NK-92 (cell line): ENCODE data around the gene CTNNA1.
"Not testable (repeated sequence)": the region's sequence is repeated elsewhere in the genome, so short reads cannot be mapped to it uniquely, and the experiment has no call there.

Source experiments
- DNase-seq: peaks from one replicate; lab custom pipeline; 2025; ENCODE audit not compliant: unreplicated experiment; lab: John Stamatoyannopoulos, UW

Gene CTNNA1

DNA sequence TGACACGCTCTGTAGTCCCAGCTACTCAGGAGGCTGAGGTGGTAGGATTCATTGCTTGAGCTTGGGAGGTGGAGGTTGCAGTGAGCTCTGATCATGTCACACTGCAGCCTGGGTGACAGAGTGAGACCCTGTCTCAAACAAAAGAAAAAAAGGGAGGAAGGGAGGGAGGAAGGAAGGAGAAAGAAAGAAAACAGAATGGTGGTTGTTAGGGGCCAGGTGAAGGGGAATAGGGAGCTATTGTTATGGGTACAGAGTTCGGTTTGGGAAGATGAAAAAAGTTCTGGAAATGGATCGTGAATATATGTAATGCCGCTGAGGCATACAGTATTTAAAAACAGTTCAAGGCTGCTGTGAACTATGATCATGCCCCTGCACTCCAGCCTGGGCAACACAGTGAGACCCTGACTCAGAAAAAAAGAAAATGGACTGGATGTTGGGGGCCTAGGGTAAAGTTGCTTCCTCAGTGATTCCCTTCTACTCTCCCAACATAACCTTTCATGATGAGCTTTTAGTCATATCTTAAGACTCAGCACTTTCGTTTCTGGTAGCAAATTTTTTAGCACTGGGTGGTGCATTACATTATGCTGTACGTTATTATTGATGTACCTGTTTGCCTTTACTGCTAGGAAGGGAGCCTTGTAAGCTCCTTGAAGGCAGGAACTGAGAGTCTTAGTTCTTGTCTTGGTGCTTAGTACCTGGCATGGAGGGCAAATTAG lies 4.0 kb downstream of the CTNNA1 start:
- DNase-seq = no peak

DNA sequence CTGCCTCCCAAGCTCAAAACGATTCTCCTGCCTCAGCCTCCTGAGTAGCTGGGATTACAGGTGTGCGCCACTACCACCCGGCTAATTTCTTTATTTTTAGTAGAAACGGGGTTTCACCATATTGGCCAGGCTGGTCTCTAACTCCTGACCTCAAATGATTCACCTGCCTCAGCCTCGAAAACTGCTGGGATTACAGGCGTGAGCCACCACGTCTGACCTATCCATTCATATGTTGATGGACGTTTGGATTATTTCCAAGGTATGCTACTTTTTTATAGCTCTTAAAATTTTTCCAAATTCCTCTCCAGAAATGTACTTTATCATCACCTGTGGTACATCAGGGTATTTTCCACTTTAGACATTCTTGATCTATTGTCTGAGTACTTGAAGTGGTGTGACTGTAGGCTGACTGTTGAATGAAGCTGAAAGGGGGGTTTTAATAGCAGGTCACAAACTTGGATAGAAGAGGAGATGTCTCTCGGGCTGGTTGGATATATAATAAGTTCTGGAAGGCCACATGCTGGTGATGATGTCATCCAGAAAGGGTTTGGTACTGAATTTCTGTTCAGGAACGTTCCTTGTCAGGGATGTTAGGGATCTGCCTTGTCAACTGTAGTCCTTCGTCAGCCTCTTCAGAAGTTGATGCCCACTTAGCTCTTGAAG lies 7.4 kb downstream of the CTNNA1 start:
- no peak for DNase-seq

DNA sequence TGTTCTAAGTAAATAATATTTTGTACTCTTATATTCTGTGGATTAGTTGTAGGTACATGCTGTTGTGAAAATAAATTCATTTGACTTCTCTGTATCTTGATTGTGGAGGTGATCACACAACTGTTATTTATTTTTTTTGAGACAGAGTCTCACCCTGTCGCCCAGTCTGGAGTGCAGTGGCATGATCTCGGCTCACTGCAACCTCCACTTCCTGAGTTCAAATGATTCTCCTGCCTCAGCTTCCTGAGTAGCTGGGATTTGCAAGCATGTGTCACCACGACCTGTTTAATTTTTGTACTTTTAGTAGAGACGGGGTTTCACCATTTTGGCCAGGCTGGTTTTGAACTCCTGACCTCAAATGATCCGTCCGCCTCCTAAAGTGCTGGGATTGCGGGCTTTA lies 7.9 kb downstream of the CTNNA1 start:
- DNase-seq = not testable (repeated sequence)

DNA sequence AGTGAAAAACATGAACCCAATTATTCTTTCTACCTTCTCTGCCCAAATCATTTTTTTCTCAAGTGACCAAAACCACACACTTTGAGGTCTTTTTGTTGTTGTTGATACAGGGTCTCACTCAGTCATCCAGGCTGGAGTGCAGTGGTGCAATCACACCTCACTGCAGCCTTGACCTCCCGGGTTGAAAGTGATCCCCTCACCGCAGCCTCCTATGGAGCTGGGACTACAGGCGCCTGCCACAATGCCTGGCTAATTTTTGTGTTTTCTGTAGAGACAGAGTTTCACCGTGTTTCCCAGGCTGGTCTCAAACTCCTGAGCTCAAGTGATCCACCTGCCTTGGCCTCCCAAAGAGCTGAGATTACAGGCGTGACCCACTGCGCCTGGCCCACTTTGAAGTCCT lies 8.4 kb downstream of the CTNNA1 start:
- DNase-seq = not testable (repeated sequence)

DNA sequence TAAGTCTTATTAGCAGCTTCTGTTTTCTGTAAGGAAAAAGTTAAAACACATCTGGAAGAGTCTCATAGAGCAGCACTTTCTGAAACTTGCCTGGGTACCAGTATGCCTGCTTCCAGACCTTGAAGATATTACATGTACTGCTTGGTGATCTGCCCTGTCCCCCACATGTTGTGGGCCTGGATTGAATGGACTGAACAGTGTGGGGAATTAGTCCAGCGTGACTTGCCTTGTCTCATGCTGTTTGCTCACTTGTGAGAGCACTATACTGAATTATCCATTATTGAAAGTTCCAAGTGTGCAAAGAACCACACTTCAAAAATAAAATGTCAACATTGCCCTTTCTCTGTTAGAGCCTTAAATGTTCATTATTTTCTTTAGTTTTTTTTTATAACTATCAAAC lies 8.9 kb downstream of the CTNNA1 start:
- no peak for DNase-seq

DNA sequence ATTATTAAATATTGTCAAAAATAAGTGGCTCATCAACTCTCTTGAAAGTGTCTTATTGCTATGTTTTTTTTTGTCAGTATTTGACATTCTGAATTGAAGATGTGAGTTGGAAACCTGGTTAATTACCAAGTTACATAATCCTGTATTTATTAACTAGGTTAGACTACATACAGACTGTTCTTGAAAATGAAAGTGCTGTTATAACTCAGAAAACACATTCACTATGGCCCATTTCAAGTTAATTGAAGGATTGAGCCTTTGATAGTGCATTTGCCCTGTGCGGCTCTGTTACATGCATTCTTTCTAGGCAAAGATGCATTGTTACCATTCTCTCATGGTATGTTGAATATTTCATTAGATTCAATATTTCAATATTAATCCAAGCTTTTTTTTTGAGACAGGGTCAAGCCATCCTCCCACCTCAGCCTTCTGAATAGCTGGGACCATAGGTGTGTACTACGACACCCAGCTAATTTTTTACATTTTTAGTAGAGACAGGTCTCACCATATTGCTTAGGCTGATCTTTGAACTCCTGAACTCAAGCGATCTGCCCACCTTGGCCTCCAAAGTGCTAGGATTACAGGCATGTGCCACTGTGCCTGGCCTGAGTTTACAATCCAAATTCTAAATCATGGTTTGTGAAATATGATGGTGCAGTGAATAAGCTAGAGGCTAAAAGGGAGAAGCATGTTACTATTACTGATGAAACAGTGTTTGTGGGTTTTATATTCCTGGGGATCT lies 10.0 kb downstream of the CTNNA1 start:
- DNase-seq = no peak

DNA sequence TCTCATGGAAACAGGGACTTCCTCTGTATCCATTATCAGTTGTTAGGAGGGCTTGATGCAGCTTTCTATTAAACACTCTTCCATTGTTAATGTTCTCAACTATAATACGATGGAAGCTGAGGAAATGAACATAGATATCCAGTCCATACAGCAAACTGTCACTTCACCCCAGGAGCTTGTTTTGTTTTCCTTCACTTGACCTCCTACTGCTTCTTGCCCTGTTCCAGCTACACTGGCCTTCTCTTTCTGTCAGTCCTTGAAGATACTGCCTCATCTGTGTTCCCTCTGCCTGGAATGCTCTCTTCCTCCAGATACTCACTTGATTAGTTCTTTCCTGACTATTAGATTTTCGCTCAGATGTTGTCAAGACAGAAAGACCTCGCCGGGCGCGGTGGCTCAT lies 17.1 kb downstream of the CTNNA1 start:
- no peak for DNase-seq

DNA sequence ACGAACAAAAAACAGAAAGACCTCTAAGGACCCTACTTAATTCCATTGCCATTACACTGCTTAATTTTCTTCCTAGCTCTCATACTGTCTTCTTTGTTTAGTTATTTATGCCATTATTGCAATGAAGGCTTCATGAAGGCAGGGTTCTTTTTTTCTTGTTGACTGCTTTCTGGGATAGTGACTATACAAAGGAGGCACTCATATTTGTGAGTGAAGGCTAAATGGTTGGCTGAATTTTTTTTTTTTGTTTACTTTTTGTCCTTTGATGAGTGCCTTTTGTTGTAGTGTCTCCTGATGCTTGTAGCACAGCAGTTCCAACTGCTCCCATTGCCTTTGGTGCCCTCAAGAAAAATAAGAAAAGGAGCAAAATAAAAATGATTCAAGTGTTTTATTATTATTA lies 17.8 kb downstream of the CTNNA1 start:
- no peak for DNase-seq

DNA sequence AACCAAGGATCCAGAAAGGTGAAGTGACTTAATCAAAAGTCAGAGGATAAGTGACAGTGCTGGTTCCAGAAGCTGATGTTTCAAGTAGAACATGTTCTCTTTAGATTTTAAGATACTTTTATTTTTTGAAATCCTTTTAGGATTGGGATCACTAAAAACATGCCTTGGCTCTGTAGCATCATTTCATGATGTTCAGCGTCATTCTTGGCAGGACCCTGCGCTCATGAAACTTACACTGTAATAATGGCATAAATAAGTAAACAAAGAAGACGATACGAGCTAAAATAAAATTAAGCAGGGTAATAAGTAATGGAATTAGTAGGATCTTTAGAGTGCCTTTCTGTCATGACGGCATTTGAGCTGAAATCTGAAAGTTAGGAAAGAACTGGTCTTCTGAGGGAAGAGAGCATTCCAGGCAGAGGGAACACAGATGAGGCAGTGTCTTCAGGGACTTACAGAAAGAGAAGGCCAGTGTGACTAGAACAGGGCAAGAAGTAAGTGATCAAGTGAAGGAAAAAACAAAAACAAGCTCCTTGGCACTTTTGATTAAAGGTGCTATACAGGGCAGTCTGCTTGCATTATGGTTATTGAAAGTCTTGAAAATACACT lies 19.9 kb downstream of the CTNNA1 start:
- no peak for DNase-seq

DNA sequence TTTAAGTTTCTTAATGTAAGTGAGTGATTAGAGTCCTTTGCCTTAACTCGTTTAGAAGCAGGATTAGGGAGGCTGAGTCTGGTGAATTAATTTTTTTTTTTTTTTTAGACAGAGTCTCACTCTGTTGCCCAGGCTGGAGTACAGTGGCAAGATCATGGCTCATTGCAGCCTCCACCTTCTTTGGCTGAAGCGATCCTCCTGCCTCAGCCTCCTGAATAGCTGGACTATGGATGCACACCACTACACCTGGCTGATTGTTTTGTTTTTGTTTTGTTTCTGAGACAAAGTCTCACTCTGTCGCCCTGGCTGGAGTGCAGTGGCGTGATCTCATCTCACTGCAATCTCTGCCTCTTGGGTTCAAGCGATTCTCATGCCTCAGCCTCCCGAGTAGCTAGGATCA lies 20.4 kb downstream of the CTNNA1 start:
- DNase-seq = not testable (repeated sequence)

DNA sequence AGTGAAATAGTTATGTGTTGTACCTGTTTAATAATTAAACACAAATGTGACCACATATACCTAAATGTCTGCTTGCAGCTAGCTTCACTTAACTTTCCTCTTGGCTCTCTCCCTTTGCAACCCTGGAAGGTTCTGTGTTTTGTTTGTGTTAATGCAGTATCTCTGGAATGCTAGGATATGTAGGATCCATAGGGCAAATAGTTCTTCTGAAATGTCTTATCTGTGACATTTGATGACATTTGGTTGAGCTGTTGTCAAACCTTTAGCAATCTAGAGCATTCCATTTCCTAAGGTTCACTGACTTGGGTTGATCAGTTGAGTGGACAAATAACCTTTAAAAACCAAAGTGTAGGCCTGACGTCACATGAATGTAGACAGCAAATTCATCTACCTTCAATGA lies 21.8 kb downstream of the CTNNA1 start:
- DNase-seq = no peak

DNA sequence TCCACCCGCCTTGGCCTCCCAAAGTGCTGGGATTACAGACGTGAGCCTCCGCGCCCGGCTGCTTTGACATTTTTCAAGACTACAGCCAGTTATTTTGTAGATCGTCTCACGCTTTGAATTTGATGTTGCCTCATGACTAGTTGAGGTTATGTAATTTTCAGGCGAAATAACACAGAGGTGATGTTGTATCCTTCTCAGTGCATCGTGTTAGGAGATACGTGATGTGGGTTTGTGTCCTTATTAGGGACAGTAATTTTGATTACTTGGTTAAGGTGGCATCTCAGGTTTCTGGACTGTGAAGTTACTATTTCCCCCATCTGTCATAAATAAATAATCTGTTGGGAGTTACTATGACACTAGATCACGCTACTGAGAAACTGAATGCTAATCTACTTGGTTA lies 25.0 kb downstream of the CTNNA1 start:
- no peak for DNase-seq

DNA sequence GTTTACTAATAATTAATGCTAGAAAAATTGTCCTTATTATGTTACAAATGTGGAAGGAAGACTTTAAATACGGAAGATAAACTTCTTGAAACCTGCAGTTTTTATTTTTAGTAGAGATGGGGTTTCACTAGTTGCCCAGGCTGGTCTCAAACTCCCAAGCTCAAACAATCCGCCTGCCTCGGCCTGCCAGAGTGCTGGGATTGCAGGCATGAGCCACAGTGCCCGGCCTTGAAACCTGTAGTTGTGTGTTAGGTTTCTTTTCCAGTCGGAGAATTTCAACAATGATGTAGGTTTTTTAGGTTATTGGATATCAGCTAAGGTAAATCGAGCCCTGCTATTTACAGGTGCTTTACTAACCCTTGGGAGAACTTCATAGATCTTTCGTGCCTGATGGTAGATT lies 30.8 kb downstream of the CTNNA1 start:
- no peak for DNase-seq

DNA sequence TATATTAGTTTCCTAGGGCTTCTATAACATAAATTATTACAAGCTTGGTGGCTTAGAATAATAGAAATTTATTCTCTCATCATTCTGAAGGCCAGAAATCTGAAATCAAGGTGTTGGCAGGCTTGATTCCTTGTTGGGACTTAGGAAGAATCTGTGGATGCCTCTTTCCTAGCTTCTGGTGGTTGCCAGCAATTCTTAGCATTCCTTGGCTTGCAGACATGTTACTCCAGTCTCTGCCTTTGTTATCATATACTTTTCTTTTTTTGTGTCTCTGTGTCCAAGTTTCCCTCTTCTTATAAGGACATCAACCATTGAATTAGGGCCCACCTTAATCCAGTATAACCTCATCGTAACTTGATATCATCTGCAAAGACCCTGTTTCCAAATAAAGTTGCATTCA lies 31.4 kb downstream of the CTNNA1 start:
- no peak for DNase-seq

DNA sequence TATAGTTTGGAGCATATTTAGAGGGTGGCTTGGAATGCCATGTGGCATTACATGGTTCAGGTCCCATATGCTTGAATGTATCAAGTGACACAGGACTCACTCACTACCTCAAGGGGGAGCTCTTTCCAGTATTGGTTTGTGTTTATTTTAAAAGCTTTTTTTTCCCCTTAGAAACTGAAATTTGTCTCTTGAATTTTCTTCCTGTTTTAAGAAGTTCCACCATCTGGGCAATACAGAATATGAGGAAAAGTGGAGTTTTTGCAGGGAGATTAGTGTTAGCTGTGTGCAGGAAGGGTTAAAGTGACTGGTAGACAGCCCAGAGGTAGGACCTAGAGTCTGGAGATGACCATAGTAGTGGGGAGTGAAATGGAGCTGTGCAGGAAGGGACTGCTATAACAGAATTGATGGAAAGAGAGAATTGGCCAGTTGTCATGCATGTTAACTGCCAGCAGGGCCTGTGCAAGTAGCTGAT lies 36.6 kb downstream of the CTNNA1 start:
- no peak for DNase-seq

DNA sequence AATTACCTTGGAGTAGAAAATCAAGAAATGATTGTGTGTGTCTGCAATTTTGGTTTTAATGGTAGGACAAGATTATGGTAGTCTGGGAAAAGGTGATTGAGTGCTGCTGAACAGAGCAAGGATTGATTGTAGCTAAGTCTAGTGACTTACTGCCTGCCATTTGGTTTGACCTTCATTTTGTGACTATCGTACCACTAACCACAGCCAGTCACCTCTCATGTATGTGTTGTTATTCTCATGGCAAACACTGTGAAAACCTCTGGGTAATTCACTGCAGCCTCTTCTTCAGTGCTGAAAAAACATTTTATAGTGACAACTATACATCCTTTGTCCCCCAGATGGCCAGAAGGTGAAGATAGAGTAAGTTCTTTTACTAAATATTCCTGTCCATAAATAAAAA lies 37.5 kb downstream of the CTNNA1 start:
- no peak for DNase-seq

DNA sequence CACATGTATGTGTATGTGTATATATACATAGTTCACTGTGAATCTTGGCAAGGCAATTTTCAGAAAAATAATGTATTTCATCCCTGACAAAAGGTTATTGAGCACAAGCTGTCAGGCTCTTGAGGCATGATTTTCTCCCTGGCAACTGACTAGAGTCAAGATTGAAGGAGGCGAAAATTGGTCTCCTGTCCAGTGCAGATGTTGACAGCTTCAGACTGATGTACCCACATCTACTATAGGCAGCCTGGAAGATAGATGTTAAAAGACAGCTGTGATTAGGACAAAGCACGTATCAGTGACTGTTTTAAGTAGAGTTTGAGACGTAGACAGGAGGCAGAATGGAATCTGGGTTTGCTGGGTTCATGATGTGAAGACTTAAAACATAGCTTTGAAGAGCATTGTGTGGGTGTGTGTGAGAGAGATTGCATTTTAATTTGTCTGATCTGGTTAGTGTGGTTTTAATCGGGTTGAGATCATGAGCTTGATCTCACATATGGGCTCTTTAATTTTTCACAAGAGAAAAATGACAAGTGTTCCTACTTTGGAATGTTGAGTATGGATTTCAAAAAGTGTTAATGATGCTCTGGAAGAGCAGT lies 39.1 kb downstream of the CTNNA1 start:
- DNase-seq = no peak

DNA sequence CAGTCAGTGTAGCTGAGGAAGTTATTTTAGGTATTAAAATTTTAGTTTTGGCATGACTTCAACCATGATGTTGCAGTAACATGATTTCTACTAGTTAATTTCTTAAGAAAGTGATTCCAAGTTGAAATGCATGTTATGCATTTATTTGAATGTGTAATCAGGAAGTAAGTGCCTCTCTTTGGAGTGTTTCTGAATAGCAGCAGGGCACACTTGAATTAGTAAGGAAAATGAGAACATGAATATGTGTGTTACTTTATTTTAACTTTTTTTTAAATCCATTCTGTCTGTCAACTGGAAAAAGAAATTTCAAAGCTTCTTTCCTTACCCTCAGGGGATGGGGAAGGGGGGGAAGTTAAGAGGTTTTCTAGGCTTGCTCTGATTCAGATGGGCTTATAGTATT lies 40.4 kb downstream of the CTNNA1 start:
- DNase-seq = no peak

DNA sequence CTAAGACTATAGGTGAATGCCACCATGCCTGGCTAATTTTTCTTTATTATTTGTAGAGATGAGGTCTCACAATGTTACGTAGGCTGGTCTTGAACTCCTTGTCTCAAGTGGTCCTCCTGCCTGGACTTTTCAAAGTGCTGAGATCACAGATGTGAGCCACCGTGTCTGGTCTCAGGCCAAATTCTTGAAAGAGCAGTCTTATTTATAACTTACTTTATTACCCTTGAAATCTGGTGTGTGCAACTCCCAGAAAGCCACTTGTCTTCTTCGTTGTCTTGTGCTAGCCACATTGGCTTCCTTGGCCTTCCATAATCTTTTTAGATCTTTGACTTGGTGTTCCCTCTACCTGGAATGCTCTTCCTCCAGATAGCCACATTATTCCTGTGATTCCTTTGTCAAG lies 50.1 kb downstream of the CTNNA1 start:
- no peak for DNase-seq

DNA sequence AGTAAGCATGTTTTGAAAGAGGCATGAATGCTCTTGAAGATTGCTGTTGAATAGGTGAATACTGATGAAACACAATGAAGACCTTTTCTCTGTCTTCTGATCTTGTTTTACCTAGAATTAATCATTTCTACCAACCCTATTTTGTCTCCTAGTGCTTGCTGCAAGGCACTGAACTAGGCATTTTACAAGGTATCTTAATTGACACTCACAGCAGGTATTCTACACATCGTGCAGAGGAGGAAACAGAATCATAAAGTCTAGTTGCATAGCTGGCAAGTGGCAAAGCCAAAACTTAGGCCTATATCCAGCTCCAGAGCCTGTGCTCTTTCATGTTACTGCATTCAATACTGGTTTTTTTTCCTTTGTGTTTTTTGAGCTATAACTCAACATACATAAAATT lies 50.7 kb downstream of the CTNNA1 start:
- DNase-seq = no peak

DNA sequence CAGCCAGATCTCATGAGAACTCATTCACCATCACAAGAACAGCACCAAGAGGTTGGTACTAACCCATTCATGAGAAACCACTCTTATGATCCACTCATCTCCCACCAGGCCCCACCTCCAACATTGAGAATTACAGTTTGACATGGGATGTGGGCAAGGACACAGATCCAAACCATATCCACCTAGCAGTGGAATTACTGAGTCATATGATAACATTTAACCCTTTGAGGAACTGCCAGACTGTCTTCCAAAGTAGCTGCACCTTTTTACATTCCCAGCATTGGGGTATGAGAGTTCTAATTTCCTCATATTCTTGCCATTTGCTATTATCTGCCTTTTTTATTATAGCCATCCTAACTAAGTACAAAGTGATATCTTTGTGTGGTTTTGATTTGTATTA lies 51.9 kb downstream of the CTNNA1 start:
- no peak for DNase-seq
